H1 (cell line): Measurements from ENCODE around the gene ADK. TPM values are rescaled to one million over a fixed set of nuclear protein-coding genes. Genes with fewer than 3 reads are reported as not detected.

ENCODE experiments used
- CTCF ChIA-PET: fragments of 300-600 bp; sonication (Branson Sonifier 250); formaldehyde crosslinking; loops from one replicate; lab custom pipeline; 2021; ENCODE audit not compliant: partially characterized antibody; lab: Charles Lee
- POLR2A ChIA-PET: fragments of 300-600 bp; sonication (Branson Sonifier 250); formaldehyde crosslinking; loops from one replicate; lab custom pipeline; 2021; ENCODE audit warnings: inconsistent platforms; ENCODE audit not compliant: partially characterized antibody; lab: Charles Lee
- DNase-seq, 2 experiments: peaks; one replicate each; pipeline versions ENCODE4 v3.0.0 to v3.0.0-alpha.2; 2010 to 2022; ENCODE audit warnings: low spot score in 2 of 2, low read depth in 1 of 2, mixed read lengths in 1 of 2
- FAIRE-seq: peaks from 2 replicates; lab custom pipeline; 2011; peaks lifted over from hg19 to GRCh38; lab: Jason Lieb, UNC
- H2AFZ ChIP-seq: 2 replicates; pipeline ENCODE4 v1.8.1; 2012; ENCODE audit warnings: low read length, inconsistent platforms
- H2AK5ac ChIP-seq: 2 replicates; pipeline ENCODE4 v1.6.1; 2013; ENCODE audit warnings: low read depth, low read length
- H2BK120ac ChIP-seq: replicated peaks from 2 replicates; pipeline ENCODE3; 2013; ENCODE audit warnings: low read depth, low read length, inconsistent platforms
- H2BK12ac ChIP-seq: 2 replicates; pipeline ENCODE4 v1.6.1; 2013; ENCODE audit warnings: low read depth, low read length
- H2BK15ac ChIP-seq: 2 replicates; pipeline ENCODE4 v1.6.1; 2013; ENCODE audit warnings: low read length
- H2BK20ac ChIP-seq: 2 replicates; pipeline ENCODE4 v1.6.1; 2013; ENCODE audit warnings: low read length
- H2BK5ac ChIP-seq: 2 replicates; pipeline ENCODE4 v1.6.1; 2013; ENCODE audit warnings: low read depth, low read length
- H3K14ac ChIP-seq: 2 replicates; pipeline ENCODE4 v1.6.1; 2013; ENCODE audit warnings: inconsistent platforms; ENCODE audit not compliant: insufficient read length
- H3K18ac ChIP-seq: 2 replicates; pipeline ENCODE4 v1.6.1; 2013; ENCODE audit warnings: low read length; ENCODE audit errors: extremely low read depth
- H3K23ac ChIP-seq: 2 replicates; pipeline ENCODE4 v1.6.1; 2013; ENCODE audit warnings: inconsistent platforms; ENCODE audit not compliant: insufficient read length
- H3K23me2 ChIP-seq: 2 replicates; pipeline ENCODE4 v1.6.1; 2013; ENCODE audit warnings: low read depth, low read length
- H3K27ac ChIP-seq: 2 replicates; pipeline ENCODE4 v1.6.1; 2011; ENCODE audit warnings: low read depth, low read length, inconsistent platforms
- H3K27me3 ChIP-seq, 4 experiments: replicated peaks in 1 of 4; 1 replicate in 1 of 4; 2 replicates in 3 of 4; pipeline versions ENCODE4 v1.6.1 to v1.8.1; 2011 to 2013; ENCODE audit warnings: low read length in 3 of 4, mild to moderate bottlenecking in 3 of 4, inconsistent platforms in 2 of 4, mixed read lengths in 2 of 4, moderate library complexity in 1 of 4; ENCODE audit not compliant: control insufficient read depth in 3 of 4, insufficient read depth in 3 of 4; ENCODE audit errors: extremely low read depth in 1 of 4
- H3K36me3 ChIP-seq, 4 experiments: 2 replicates each; pipeline versions ENCODE4 v1.6.1 to v1.8.1; 2011 to 2013; ENCODE audit warnings: mild to moderate bottlenecking in 4 of 4, low read length in 3 of 4, moderate library complexity in 2 of 4, control low read depth in 1 of 4, inconsistent platforms in 1 of 4; ENCODE audit not compliant: insufficient read depth in 4 of 4, control insufficient read depth in 2 of 4
- H3K4ac ChIP-seq: replicated peaks from 2 replicates; pipeline ENCODE3; 2013; ENCODE audit warnings: low read length, low read depth, mixed read lengths, inconsistent platforms; ENCODE audit not compliant: insufficient read length
- H3K4me1 ChIP-seq, 4 experiments: replicated peaks in 1 of 4; 1 replicate in 1 of 4; 2 replicates in 3 of 4; pipeline versions ENCODE4 v1.6.1 to v1.8.1; 2011 to 2013; ENCODE audit warnings: low read length in 3 of 4, inconsistent platforms in 2 of 4, mixed read lengths in 1 of 4; ENCODE audit not compliant: insufficient read depth in 4 of 4, control insufficient read depth in 3 of 4
- H3K4me2 ChIP-seq, 2 experiments: 2 replicates each; pipeline versions ENCODE4 v1.6.1 to v1.8.1; 2011 to 2013; ENCODE audit warnings: low read depth in 2 of 2, low read length in 2 of 2, control low read depth in 1 of 2, inconsistent platforms in 1 of 2, mild to moderate bottlenecking in 1 of 2; ENCODE audit not compliant: insufficient read depth in 1 of 2
- H3K4me3 ChIP-seq, 4 experiments: fragments of 200-600, 300-600 bp in 1 of 4; sonication (generic), shearing (Covaris generic), sonication (Bioruptor Twin) in 1 of 4; 2 replicates each; pipeline versions ENCODE4 v1.5.1 to v1.8.1; 2011 to 2016; ENCODE audit warnings: low read length in 4 of 4, low read depth in 3 of 4, control low read depth in 2 of 4, inconsistent platforms in 2 of 4, mild to moderate bottlenecking in 2 of 4, mixed read lengths in 1 of 4, moderate library complexity in 1 of 4; ENCODE audit not compliant: insufficient read depth in 2 of 4; ENCODE audit errors: extremely low read depth in 1 of 4
- H3K56ac ChIP-seq: replicated peaks from 2 replicates; pipeline ENCODE3; 2013; ENCODE audit warnings: low read depth, mild to moderate bottlenecking, mixed read lengths, low read length, inconsistent platforms; ENCODE audit not compliant: insufficient read length
- H3K79me1 ChIP-seq: 2 replicates; pipeline ENCODE4 v1.6.1; 2013; ENCODE audit warnings: low read depth, low read length, control low read depth
- H3K79me2 ChIP-seq, 2 experiments: 2 replicates each; pipeline versions ENCODE4 v1.6.1 to v1.8.1; 2012 to 2013; ENCODE audit warnings: low read length in 2 of 2, mild to moderate bottlenecking in 2 of 2, inconsistent platforms in 1 of 2; ENCODE audit not compliant: insufficient read depth in 2 of 2, control insufficient read depth in 1 of 2
- H3K9ac ChIP-seq, 4 experiments: replicated peaks in 1 of 4; 1 replicate in 1 of 4; 2 replicates in 3 of 4; pipeline versions ENCODE4 v1.6.1 to v1.8.1; 2011 to 2013; ENCODE audit warnings: low read depth in 3 of 4, low read length in 3 of 4, control low read depth in 2 of 4, mild to moderate bottlenecking in 2 of 4, moderate library complexity in 2 of 4, inconsistent platforms in 1 of 4; ENCODE audit errors: extremely low read depth in 1 of 4
- H3K9me3 ChIP-seq, 2 experiments: 2 replicates each; pipeline versions ENCODE4 v1.6.1 to v1.8.1; 2012 to 2013; ENCODE audit warnings: mild to moderate bottlenecking in 2 of 2, moderate library complexity in 2 of 2, control low read depth in 1 of 2, inconsistent platforms in 1 of 2, low read depth in 1 of 2, low read length in 1 of 2, mixed read lengths in 1 of 2; ENCODE audit not compliant: insufficient read depth in 2 of 2
- H4K20me1 ChIP-seq, 2 experiments: replicated peaks in 1 of 2; 2 replicates each; pipeline versions ENCODE3 to v1.8.1; 2011 to 2013; ENCODE audit warnings: inconsistent platforms in 2 of 2, low read length in 2 of 2, mild to moderate bottlenecking in 1 of 2; ENCODE audit not compliant: insufficient read depth in 2 of 2, control insufficient read depth in 1 of 2
- H4K5ac ChIP-seq: 2 replicates; pipeline ENCODE4 v1.6.1; 2013; ENCODE audit warnings: low read length, low read depth, mixed read lengths, inconsistent platforms; ENCODE audit not compliant: insufficient read length
- H4K8ac ChIP-seq: 2 replicates; pipeline ENCODE4 v1.8.0; 2013; ENCODE audit warnings: mild to moderate bottlenecking, moderate library complexity, low read length, inconsistent platforms; ENCODE audit not compliant: insufficient read depth; ENCODE audit errors: extremely low read depth
- H4K91ac ChIP-seq: replicated peaks from 2 replicates; pipeline ENCODE3; 2013; ENCODE audit warnings: low read length, mixed read lengths, inconsistent platforms; ENCODE audit not compliant: insufficient read length
- CBX5 ChIP-seq: fragments of 300-800, 300-1000 bp; sonication (generic); IDR thresholded peaks from 2 replicates; pipeline ENCODE4 v1.7.1; 2016; ENCODE audit warnings: antibody characterized with exemption, low read length, low read depth
- CREB1 ChIP-seq: IDR thresholded peaks from 2 replicates; pipeline ENCODE4 v1.6.1; 2012; ENCODE audit warnings: inconsistent platforms
- CTBP2 ChIP-seq: IDR thresholded peaks from 2 replicates; pipeline ENCODE4 v1.7.0; 2011; ENCODE audit warnings: borderline replicate concordance, mild to moderate bottlenecking, moderate library complexity, mixed read lengths, low read length; ENCODE audit not compliant: insufficient read depth, insufficient read length
- EP300 ChIP-seq, 2 experiments: IDR thresholded peaks; 1 replicate in 1 of 2; 2 replicates in 1 of 2; pipeline ENCODE4 v1.6.1; 2011 to 2012; ENCODE audit warnings: low read depth in 2 of 2, low read length in 2 of 2, mild to moderate bottlenecking in 2 of 2, borderline replicate concordance in 1 of 2, inconsistent platforms in 1 of 2, moderate library complexity in 1 of 2
- FOSL1 ChIP-seq: IDR thresholded peaks from 2 replicates; pipeline ENCODE4 v1.6.1; 2011; ENCODE audit warnings: mild to moderate bottlenecking, low read depth, low read length, moderate library complexity; ENCODE audit not compliant: insufficient read depth
- KDM4A ChIP-seq: IDR thresholded peaks from one replicate; pipeline ENCODE4 v1.7.1; 2012; ENCODE audit warnings: low read depth, mild to moderate bottlenecking, moderate library complexity, low read length, inconsistent platforms; ENCODE audit not compliant: severe bottlenecking
- PHF8 ChIP-seq: fragments of 200-600 bp; sonication (generic); conservative IDR thresholded peaks from 2 replicates; pipeline ENCODE4 v1.7.1; 2012; ENCODE audit warnings: low read depth, mild to moderate bottlenecking, inconsistent platforms, low read length, moderate library complexity
- POLR2A ChIP-seq, 2 experiments: IDR thresholded peaks; 1 replicate in 1 of 2; 2 replicates in 1 of 2; pipeline ENCODE4 v1.6.1; 2011; ENCODE audit warnings: low read depth in 2 of 2, low read length in 2 of 2, mild to moderate bottlenecking in 2 of 2; ENCODE audit errors: control extremely low read depth in 1 of 2
- RAD21 ChIP-seq, 2 experiments: IDR thresholded peaks in 1 of 2; conservative IDR thresholded peaks in 1 of 2; 2 replicates each; pipeline ENCODE4 v1.6.1; 2011; ENCODE audit warnings: low read depth in 2 of 2, low read length in 2 of 2, improper control_type of control experiment in 1 of 2, inconsistent platforms in 1 of 2, mild to moderate bottlenecking in 1 of 2, moderate library complexity in 1 of 2
- RNF2 ChIP-seq: fragments of 200-900, 300-1000 bp; sonication (generic); IDR thresholded peaks from 2 replicates; pipeline ENCODE4 v1.7.1; 2016; ENCODE audit warnings: borderline replicate concordance, low read depth, mild to moderate bottlenecking, antibody characterized with exemption, low read length; ENCODE audit not compliant: poor library complexity, severe bottlenecking; ENCODE audit errors: missing control alignments
- SIRT6 ChIP-seq: IDR thresholded peaks from one replicate; pipeline ENCODE4 v1.7.1; 2012; ENCODE audit warnings: low read length, inconsistent platforms
- SP1 ChIP-seq: IDR thresholded peaks from 2 replicates; pipeline ENCODE4 v1.6.1; 2011; ENCODE audit warnings: low read depth, low read length
- TAF7 ChIP-seq: optimal IDR thresholded peaks from 2 replicates; pipeline ENCODE3; 2011; ENCODE audit warnings: low read depth, mild to moderate bottlenecking, inconsistent platforms, low read length, moderate library complexity, borderline replicate concordance
- TBP ChIP-seq: IDR thresholded peaks from 2 replicates; pipeline ENCODE4 v1.6.1; 2011; ENCODE audit warnings: low read depth, low read length, improper control_type of control experiment
- WGBS, 2 experiments: shearing (Covaris generic) in 1 of 2; methylation state at CpG; one replicate each; pipeline versions ENCODE4 v1.1.6 to v1.1.7; 2013 to 2015; ENCODE audit warnings: low lambda C conversion rate in 2 of 2, mixed read lengths in 2 of 2, inconsistent platforms in 1 of 2, low coverage in 1 of 2, missing lambda C conversion rate in 1 of 2; ENCODE audit not compliant: insufficient replicate concordance in 2 of 2, insufficient coverage in 1 of 2, insufficient read length in 1 of 2; ENCODE audit errors: extremely low coverage in 1 of 2, missing lambda C conversion rate in 1 of 2; 5-methylcytosine and 5-hydroxymethylcytosine counted together
- polyA plus RNA-seq, 7 experiments: library from polyadenylated mRNA; depleted of rRNA in 3 of 7; stranded (reverse) in 5 of 7; unstranded in 2 of 7; fragments of >200 nt in 5 of 7; fragments of 200-250 nt in 2 of 7; gene quantifications; 1 replicate in 5 of 7; 2 replicates in 1 of 7; 4 replicates in 1 of 7; pipeline versions ENCODE4 v1.2.1 to v1.2.3, GENCODE V29; 2011 to 2013; ENCODE audit warnings: missing spikeins in 2 of 7, mixed read lengths in 2 of 7
- total RNA-seq: library from RNA; stranded (reverse); fragmentation: NEBNext Ultra II Directional; extraction: Animal tissue kit (Norgen Biotek cat#: 25700); gene quantifications from 2 replicates; pipeline ENCODE4 v1.2.1, GENCODE V29; 2021

Gene ADK
- total and polyA plus RNA-seq, 2 of the 8 experiments (the other 6 are each of a cell fraction or from before 2014, with no cell fraction given) = 12.3 to 42.4 TPM

DNA sequence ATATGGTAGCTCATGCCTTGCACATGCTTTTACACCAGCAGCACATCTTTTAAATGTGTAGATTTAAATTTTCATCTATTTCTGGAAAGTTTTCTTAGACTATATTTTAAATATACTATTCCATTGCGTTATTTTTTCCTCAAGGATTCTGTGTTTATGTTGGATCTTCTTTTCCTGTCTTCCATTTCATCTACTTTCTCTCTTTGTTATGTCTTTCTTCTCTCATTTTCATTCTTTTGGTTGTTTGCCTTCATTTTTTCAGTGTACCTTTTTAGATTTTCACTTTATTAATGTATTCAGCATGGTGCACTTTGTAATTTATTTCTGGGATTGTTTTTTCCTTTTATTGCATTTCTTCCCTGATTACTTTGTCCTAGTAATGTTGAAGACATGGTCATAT lies 329.8 kb downstream of the ADK start:
- FAIRE-seq = no peak
- Histone ChIP-seq H3K9me3 (no peaks in the 10 kb centered on the region; a peak in 1 of 4 replicates), H3K18ac (no peak overlapping the region), H4K5ac (no peak overlapping the region), H3K14ac (no peak overlapping the region), H3K4me3 (no peak overlapping the region), H3K56ac (no peak overlapping the region), H3K27ac (no peak overlapping the region), H3K9ac (no peak overlapping the region), H3K27me3 (no peaks in the 10 kb centered on the region), H3K4me2 (no peak overlapping the region), H3K36me3 (no peaks in the 10 kb centered on the region), H3K79me2 (no peaks in the 10 kb centered on the region), H2BK120ac (no peak overlapping the region), H3K79me1 (no peaks in the 10 kb centered on the region), H4K8ac (no peak overlapping the region), H2BK5ac (no peak overlapping the region), H3K23ac (no peak overlapping the region), H4K91ac (no peak overlapping the region), H2AFZ (no peak overlapping the region), H2BK12ac (no peak overlapping the region), H2AK5ac (no peak overlapping the region), H4K20me1 (no peaks in the 10 kb centered on the region), H3K4me1 (no peaks in the 10 kb centered on the region), H2BK15ac (no peak overlapping the region), H3K23me2 (no peaks in the 10 kb centered on the region), H3K4ac (no peak overlapping the region), H2BK20ac (no peak overlapping the region)
- DNase-seq = no peak
- ChIA-PET CTCF (no interaction called here), POLR2A (no interaction called here)
- TF ChIP-seq TBP (no peak), EP300 (IDR thresholded peaks at IDR 0.05; ENCODE audit: borderline replicate concordance in 1 of 2, low read depth in 2 of 2, low read length in 2 of 2) (no peak), TAF7 (no peak), PHF8 (no peak), KDM4A (no peak), FOSL1 (no peak), CTBP2 (no peak), SIRT6 (no peak), CBX5 (no peak), RAD21 (IDR thresholded peaks at IDR 0.05 in 1 of 2, conservative IDR thresholded peaks at IDR 0.05 in 1 of 2; ENCODE audit: low read depth in 2 of 2, low read length in 2 of 2) (no peak), CREB1 (no peak), SP1 (no peak), RNF2 (no peak), POLR2A (IDR thresholded peaks at IDR 0.05; ENCODE audit: control extremely low read depth in 1 of 2, low read depth in 2 of 2, low read length in 2 of 2) (no peak)
- WGBS, 2 experiments = 96% methylated on average over 1 of the region's 1 CpG; no CpG with 5 or more reads in 1 of the 2 experiments
